BJ (cell line): ENCODE results near the gene SDHA. TPM values are rescaled to one million over a fixed set of nuclear protein-coding genes. Genes with fewer than 3 reads are reported as not detected.
"Not testable (repeated sequence)": the region's sequence is repeated elsewhere in the genome, so short reads cannot be mapped to it uniquely, and the experiment has no call there.

Experiments
- CTCF ChIA-PET: fragments of 350-600 bp; formaldehyde crosslinking; extraction: SDS; loops from one replicate; lab custom pipeline; 2021; ENCODE audit warnings: antibody characterized with exemption, inconsistent platforms; lab: Yijun Ruan, JAX
- POLR2A ChIA-PET: fragments of 300-600 bp; sonication (Branson Sonifier 250); formaldehyde crosslinking; extraction: SDS; loops from one replicate; lab custom pipeline; 2021; ENCODE audit warnings: antibody characterized with exemption; lab: Charles Lee
- DNase-seq: peaks from one replicate; pipeline ENCODE4 v3.0.0-alpha.2; 2011; ENCODE audit warnings: low read depth
- H3K27me3 ChIP-seq: 2 replicates; pipeline ENCODE4 v1.6.0; 2011; ENCODE audit warnings: low read length; ENCODE audit not compliant: control insufficient read depth, insufficient read depth
- H3K36me3 ChIP-seq: 2 replicates; pipeline ENCODE4 v1.5.1; 2011; ENCODE audit warnings: low read length; ENCODE audit not compliant: control insufficient read depth, insufficient read depth
- H3K4me3 ChIP-seq: 2 replicates; pipeline ENCODE4 v1.5.1; 2011; ENCODE audit warnings: low read depth, mild to moderate bottlenecking, control low read depth, low read length
- polyA plus RNA-seq: library from polyadenylated mRNA; depleted of rRNA; stranded (reverse); fragments of >200 nt; gene quantifications from 2 replicates; pipeline ENCODE4 v1.2.3, GENCODE V29; 2011
- TF ChIP-seq, protein P1 (sequence below): IDR thresholded peaks from 2 replicates; pipeline ENCODE4 v1.5.1; 2011; ENCODE audit warnings: low read depth, mild to moderate bottlenecking, control low read depth, inconsistent platforms, low read length, moderate library complexity; ENCODE audit not compliant: insufficient read depth

SDHA gene
- polyA plus RNA-seq, 1 experiment = 112 TPM

DNA sequence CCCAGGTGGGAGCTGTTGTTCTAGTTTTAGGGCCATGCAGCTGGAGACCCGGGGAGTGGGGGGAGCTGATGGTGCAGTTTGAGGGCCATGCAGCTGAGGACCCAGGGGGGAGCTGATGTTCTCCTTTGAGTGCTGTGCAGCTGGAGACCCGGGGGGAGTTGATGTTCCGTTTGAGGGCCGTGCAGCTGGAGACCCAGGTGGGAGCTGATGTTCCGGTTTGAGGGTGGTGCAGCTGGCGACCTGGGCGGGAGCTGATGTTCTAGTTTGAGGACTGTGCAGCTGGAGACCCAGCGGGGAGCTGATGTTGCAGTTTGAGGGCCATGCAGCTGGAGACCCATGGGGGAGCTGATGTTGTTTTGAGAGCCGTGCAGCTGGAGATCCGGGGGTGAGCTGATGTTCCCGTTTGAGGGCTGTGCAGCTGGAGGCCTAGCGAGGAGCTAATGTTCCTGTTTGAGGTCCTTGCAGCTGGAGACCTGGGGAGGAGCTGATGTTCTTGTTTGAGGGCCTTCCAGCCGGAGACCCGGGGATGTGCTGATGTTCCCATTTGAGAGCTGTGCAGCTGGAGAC, 68.0 kb downstream of the SDHA start:
- Histone ChIP-seq H3K4me3 (no peak overlapping the region), H3K36me3 (peaks cover 6% of the 10 kb centered on the region), H3K27me3 (no peaks in the 10 kb centered on the region)
- ChIA-PET CTCF (interaction anchor here (2.8 kb wide), 1 partner anchor 31 kb away, joined by 10 read pairs; no protein-coding TSS in a partner anchor), POLR2A (no interaction called here)
- TF ChIP-seq, protein P1, sequence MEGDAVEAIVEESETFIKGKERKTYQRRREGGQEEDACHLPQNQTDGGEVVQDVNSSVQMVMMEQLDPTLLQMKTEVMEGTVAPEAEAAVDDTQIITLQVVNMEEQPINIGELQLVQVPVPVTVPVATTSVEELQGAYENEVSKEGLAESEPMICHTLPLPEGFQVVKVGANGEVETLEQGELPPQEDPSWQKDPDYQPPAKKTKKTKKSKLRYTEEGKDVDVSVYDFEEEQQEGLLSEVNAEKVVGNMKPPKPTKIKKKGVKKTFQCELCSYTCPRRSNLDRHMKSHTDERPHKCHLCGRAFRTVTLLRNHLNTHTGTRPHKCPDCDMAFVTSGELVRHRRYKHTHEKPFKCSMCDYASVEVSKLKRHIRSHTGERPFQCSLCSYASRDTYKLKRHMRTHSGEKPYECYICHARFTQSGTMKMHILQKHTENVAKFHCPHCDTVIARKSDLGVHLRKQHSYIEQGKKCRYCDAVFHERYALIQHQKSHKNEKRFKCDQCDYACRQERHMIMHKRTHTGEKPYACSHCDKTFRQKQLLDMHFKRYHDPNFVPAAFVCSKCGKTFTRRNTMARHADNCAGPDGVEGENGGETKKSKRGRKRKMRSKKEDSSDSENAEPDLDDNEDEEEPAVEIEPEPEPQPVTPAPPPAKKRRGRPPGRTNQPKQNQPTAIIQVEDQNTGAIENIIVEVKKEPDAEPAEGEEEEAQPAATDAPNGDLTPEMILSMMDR = no peak
- DNase-seq = no peak

DNA sequence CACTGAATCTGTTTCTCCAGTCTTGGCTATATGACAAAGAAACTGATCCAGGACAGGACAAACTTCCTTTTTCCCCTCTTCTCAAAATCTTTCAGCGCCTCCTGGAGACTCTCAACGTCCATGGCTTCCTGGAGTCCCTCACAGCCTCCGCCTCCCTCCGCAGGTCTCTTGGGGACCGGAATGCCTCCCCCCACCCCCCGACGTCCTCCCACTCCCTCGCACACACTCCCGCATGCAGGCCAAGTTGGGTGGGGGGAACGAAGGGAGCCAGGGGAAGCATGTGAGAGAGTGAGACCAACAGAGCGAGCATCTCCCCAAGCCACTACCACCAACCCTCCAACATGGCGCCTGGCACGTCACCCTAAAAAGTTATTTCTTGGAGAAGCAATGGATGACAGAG, 72.1 kb downstream of the SDHA start:
- CTCF ChIA-PET, DNase-seq, H3K27me3 ChIP-seq, H3K4me3 ChIP-seq, POLR2A ChIA-PET, H3K36me3 ChIP-seq: not testable (repeated sequence)

DNA sequence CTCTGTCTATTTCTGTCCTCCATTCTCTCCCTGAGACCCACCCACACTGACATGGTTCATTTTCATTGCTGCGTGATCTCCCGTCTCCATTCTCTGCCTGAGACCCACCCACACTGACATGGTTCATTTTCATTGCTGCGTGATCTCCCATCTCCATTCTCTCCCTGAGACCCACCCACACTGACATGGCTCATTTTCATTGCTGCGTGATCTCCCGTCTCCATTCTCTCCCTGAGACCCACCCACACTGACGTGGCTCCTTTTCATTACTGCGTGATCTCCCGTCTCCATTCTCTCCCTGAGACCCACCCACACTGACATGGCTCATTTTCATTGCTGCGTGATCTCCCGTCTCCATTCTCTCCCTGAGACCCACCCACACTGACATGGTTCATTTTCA, 73.2 kb downstream of the SDHA start:
- DNase-seq, CTCF ChIA-PET, POLR2A ChIA-PET, H3K4me3 ChIP-seq, H3K27me3 ChIP-seq, H3K36me3 ChIP-seq: not testable (repeated sequence)

DNA sequence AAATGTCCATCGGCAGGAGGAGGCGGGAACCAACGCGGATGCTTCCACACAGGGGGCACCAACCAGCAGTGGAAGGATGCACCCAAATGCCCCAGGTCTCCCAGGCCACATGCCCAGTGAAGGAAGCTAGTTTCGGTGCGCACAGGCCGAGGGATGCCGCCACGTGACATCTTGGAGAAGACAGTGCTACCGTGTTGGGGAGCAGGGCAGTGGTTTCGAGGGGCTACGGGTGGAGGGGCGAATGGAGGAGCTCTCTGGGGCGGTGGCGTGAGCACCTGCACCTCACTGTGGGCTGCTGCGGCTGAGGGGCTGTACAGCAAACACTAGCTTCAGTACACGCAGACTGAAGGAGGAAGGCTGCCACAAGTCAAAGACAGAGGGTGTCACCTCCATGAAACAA, 76.7 kb downstream of the SDHA start:
- CTCF ChIA-PET, H3K4me3 ChIP-seq, H3K36me3 ChIP-seq, DNase-seq, POLR2A ChIA-PET, H3K27me3 ChIP-seq: not testable (repeated sequence)

DNA sequence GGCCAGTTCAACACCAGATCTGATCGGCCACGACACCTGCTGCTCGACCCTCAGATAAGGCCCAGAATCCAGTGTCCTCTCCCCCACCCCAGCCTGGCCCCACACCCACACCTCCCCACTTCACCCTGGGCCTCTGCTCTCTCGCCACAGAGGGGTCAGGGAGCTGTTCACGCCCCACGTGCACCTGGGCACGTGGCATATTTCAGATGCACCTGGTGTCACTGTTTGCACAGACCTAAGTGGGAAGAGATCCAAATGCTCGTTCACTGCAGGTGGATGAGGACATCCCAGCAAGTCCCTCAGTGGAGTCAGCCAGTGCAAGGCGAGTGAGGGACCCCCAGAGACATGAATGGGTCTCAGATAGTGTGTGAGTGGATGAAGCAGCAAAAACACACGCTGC, 78.1 kb downstream of the SDHA start:
- H3K36me3 ChIP-seq, H3K27me3 ChIP-seq, H3K4me3 ChIP-seq, CTCF ChIA-PET, POLR2A ChIA-PET, DNase-seq: not testable (repeated sequence)

DNA sequence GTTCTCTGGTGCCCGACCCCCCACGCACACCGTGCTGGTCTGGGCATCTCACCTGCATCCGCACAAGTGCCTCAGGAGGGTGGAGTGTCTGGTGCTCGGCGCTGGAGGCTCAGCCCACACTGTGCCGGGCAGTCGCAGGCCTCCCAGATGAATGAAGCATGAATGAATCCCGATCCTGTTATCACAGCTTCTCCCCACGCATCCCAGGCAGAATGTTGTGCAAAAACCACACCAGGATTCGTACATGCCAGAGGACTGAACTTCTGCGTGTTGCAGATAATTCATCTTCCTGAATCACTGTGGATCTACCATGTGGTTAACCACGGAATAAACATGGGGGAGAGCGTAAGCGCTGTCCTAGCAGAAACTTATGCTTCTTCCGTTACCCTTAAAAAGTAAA, 78.8 kb downstream of the SDHA start:
- H3K4me3 ChIP-seq, POLR2A ChIA-PET, H3K36me3 ChIP-seq, H3K27me3 ChIP-seq: not testable (repeated sequence)
- DNase-seq = peak; percentile 49
- CTCF ChIA-PET = interaction anchor here (2.1 kb wide), 1 partner anchor 20 kb away, joined by 5 read pairs; no protein-coding TSS in a partner anchor

DNA sequence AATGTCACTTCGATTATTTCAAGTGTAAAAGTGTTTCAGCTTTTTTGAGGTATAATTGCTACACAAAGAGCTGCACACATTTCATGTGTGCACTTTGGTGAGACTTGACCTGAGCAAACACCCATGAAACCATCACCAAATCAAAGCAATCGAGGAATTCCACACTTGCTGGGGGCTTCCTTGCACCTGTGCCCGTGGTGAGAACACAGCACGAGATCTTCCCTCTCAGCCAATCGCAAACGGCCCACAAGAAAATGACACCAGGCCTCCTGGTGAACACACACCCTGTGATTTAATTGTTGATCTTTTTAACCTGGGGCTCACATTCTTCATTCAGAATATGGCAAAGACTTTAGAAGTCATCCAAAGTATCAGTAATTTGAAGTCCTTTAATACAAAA, 79.3 kb downstream of the SDHA start:
- DNase-seq, H3K4me3 ChIP-seq, POLR2A ChIA-PET, H3K27me3 ChIP-seq, H3K36me3 ChIP-seq: not testable (repeated sequence)
- CTCF ChIA-PET = interaction anchor here (2.1 kb wide), 1 partner anchor 19 kb away, joined by 5 read pairs; no protein-coding TSS in a partner anchor

DNA sequence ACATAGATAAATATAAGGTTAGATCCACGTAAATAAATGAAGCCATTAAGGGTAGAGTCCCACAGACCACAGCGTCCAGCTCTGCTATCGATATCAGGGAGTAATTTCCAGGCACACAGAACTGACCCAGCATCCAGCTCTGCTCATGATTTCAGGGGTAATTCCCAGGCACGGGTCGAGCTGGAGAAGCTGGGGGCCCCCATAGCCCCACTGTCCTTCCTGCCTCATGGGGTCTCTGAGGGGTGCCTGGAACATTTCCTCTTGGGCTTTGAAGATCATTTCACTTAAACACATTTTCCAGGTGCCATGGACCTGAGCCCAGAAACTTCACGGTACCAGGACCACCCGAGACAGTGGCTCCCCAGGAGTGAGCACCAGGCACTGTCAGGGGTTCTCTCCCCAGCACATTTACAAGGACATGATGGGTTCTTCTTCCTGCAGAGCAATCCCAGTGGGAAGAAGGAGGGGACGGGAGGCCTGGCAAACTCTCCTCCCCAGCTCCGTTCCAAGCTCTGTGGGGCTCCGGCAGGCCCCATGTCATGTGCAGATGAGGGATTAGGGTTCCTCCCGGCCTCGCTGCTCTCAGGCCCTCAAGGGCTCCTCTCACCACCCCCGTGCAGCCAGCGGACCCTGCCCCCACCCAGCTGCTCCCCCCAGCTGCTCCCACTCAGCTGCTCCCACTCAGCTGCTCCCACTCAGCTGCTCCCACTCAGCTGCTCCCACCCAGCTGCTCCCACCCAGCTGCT, 80.0 kb downstream of the SDHA start:
- POLR2A ChIA-PET, H3K27me3 ChIP-seq, H3K36me3 ChIP-seq, DNase-seq, H3K4me3 ChIP-seq: not testable (repeated sequence)
- CTCF ChIA-PET = interaction anchor here (2.1 kb wide), 1 partner anchor 19 kb away, joined by 5 read pairs; no protein-coding TSS in a partner anchor
